IMR-90 (cell line): ENCODE results near the gene UNC13A. TPM values are rescaled to one million over a fixed set of nuclear protein-coding genes. Genes with fewer than 3 reads are reported as not detected.
"Not testable (repeated sequence)": the region's sequence is repeated elsewhere in the genome, so short reads cannot be mapped to it uniquely, and the experiment has no call there.

Experiments used
- ATAC-seq: fragments of 200-7000 bp; cut with Tn5 transposase; 2 replicates; pipeline ENCODE4 v1.9.1; 2020; ENCODE audit warnings: low read depth, mild to moderate bottlenecking, moderate library complexity
- BruUV-seq: library from RNA; stranded (reverse); fragments of 400-500 nt; replicated peaks from 2 replicates; lab custom pipeline; 2021; lab: Mats Ljungman, UMichigan
- CTCF ChIA-PET: fragments of 300-600 bp; formaldehyde crosslinking; extraction: SDS; loops from one replicate; lab custom pipeline; 2021; ENCODE audit warnings: antibody characterized with exemption; lab: Yijun Ruan, JAX
- POLR2A ChIA-PET: fragments of 300-600 bp; sonication (Branson Sonifier 250); formaldehyde crosslinking; loops from one replicate; lab custom pipeline; 2022; ENCODE audit warnings: antibody characterized with exemption; ENCODE audit not compliant: unreplicated experiment; lab: Charles Lee
- DNase-seq: peaks from one replicate; pipeline ENCODE4 v3.0.0; 2013
- H2AFZ ChIP-seq: replicated peaks from 2 replicates; pipeline ENCODE3; 2013; ENCODE audit warnings: low read length, mild to moderate bottlenecking; ENCODE audit not compliant: poor library complexity
- H2AK5ac ChIP-seq: 2 replicates; pipeline ENCODE4 v1.6.1; 2013; ENCODE audit warnings: low read depth, low read length, inconsistent platforms
- H2AK9ac ChIP-seq: replicated peaks from 2 replicates; pipeline ENCODE3; 2013; ENCODE audit warnings: mild to moderate bottlenecking, low read depth, low read length, moderate library complexity; ENCODE audit not compliant: poor library complexity
- H2BK120ac ChIP-seq: 2 replicates; pipeline ENCODE4 v1.6.1; 2013; ENCODE audit warnings: low read depth, low read length, inconsistent platforms
- H2BK15ac ChIP-seq: 3 replicates; pipeline ENCODE4 v1.6.1; 2013; ENCODE audit warnings: low read depth, low read length, inconsistent platforms
- H2BK20ac ChIP-seq: 2 replicates; pipeline ENCODE4 v1.6.1; 2013; ENCODE audit warnings: low read depth, mild to moderate bottlenecking, inconsistent platforms, low read length, moderate library complexity
- H2BK5ac ChIP-seq: 2 replicates; pipeline ENCODE4 v1.6.1; 2013; ENCODE audit warnings: mild to moderate bottlenecking, low read depth, low read length, inconsistent platforms; ENCODE audit not compliant: poor library complexity, severe bottlenecking
- H3K14ac ChIP-seq: replicated peaks from 2 replicates; pipeline ENCODE4 v1.6.1; 2013; ENCODE audit warnings: low read depth, low read length, inconsistent platforms
- H3K18ac ChIP-seq: 2 replicates; pipeline ENCODE4 v1.6.1; 2013; ENCODE audit warnings: low read depth, low read length, control low read depth
- H3K23ac ChIP-seq: 2 replicates; pipeline ENCODE4 v1.6.1; 2013; ENCODE audit warnings: low read depth, low read length, inconsistent platforms
- H3K27ac ChIP-seq: 2 replicates; pipeline ENCODE4 v1.5.1; 2013; ENCODE audit warnings: mild to moderate bottlenecking, control low read depth, low read length; ENCODE audit not compliant: insufficient read depth
- H3K27me3 ChIP-seq: 2 replicates; pipeline ENCODE4 v1.6.1; 2013; ENCODE audit warnings: low read length; ENCODE audit not compliant: control insufficient read depth, insufficient read depth
- H3K36me3 ChIP-seq: 2 replicates; pipeline ENCODE4 v1.6.1; 2013; ENCODE audit warnings: low read length, mixed read lengths; ENCODE audit not compliant: control insufficient read depth, insufficient read depth
- H3K4ac ChIP-seq: 2 replicates; pipeline ENCODE4 v1.6.1; 2013; ENCODE audit warnings: low read depth, low read length, inconsistent platforms
- H3K4me1 ChIP-seq: 2 replicates; pipeline ENCODE4 v1.6.1; 2013; ENCODE audit warnings: low read length, mixed read lengths; ENCODE audit not compliant: control insufficient read depth, insufficient read depth
- H3K4me2 ChIP-seq: 2 replicates; pipeline ENCODE4 v1.6.1; 2013; ENCODE audit warnings: low read depth, mild to moderate bottlenecking, control low read depth, low read length, moderate library complexity
- H3K4me3 ChIP-seq: 2 replicates; pipeline ENCODE4 v1.5.1; 2013; ENCODE audit warnings: low read depth, mild to moderate bottlenecking, control low read depth, low read length, moderate library complexity; ENCODE audit not compliant: insufficient read depth
- H3K56ac ChIP-seq: 2 replicates; pipeline ENCODE4 v1.6.1; 2013; ENCODE audit warnings: low read length, inconsistent platforms; ENCODE audit not compliant: insufficient read depth; ENCODE audit errors: extremely low read depth
- H3K79me1 ChIP-seq, 2 experiments: 2 replicates each; pipeline ENCODE4 v1.6.1; 2013; ENCODE audit warnings: low read length in 2 of 2, inconsistent platforms in 1 of 2, low read depth in 1 of 2
- H3K9ac ChIP-seq: 2 replicates; pipeline ENCODE4 v1.6.1; 2013; ENCODE audit warnings: low read depth, low read length, control low read depth
- H3K9me1 ChIP-seq: 2 replicates; pipeline ENCODE4 v1.6.1; 2013; ENCODE audit warnings: low read length, inconsistent platforms; ENCODE audit not compliant: insufficient read depth
- H3K9me3 ChIP-seq: 2 replicates; pipeline ENCODE4 v1.6.1; 2013; ENCODE audit warnings: low read length; ENCODE audit not compliant: control insufficient read depth, insufficient read depth
- H4K20me1 ChIP-seq: 2 replicates; pipeline ENCODE4 v1.6.1; 2013; ENCODE audit warnings: low read length, inconsistent platforms; ENCODE audit not compliant: insufficient read depth
- H4K5ac ChIP-seq: 2 replicates; pipeline ENCODE4 v1.6.1; 2013; ENCODE audit warnings: mild to moderate bottlenecking, low read depth, low read length, control low read depth
- H4K8ac ChIP-seq, 2 experiments: 2 replicates each; pipeline ENCODE4 v1.6.1; 2013; ENCODE audit warnings: low read depth in 2 of 2, low read length in 2 of 2, control low read depth in 1 of 2, inconsistent platforms in 1 of 2
- H4K91ac ChIP-seq: 2 replicates; pipeline ENCODE4 v1.6.1; 2013; ENCODE audit warnings: low read depth, low read length, inconsistent platforms; ENCODE audit not compliant: insufficient read depth
- CTCF ChIP-seq: conservative IDR thresholded peaks from 2 replicates; pipeline ENCODE4 v1.5.1; 2012; ENCODE audit warnings: mild to moderate bottlenecking, low read depth, low read length, improper control_type of control experiment
- MXI1 ChIP-seq: IDR thresholded peaks from 2 replicates; pipeline ENCODE4 v1.6.1; 2012; ENCODE audit warnings: low read depth, mild to moderate bottlenecking, low read length, moderate library complexity, borderline replicate concordance
- WGBS, 2 experiments: methylation state at CpG; one replicate each; pipeline versions ENCODE4 v1.1.5 to v1.1.7; 2013; ENCODE audit warnings: missing lambda C conversion rate in 2 of 2; ENCODE audit not compliant: insufficient read length in 1 of 2; ENCODE audit errors: extremely low coverage in 2 of 2; 5-methylcytosine and 5-hydroxymethylcytosine counted together
- dilution Hi-C: fragments of 300-500 bp; cut with HindIII; formaldehyde crosslinking; loops from one replicate; pipeline ENCODE4 v1.14.3; 2018; ENCODE audit warnings: low sequenced_read_pairs; ENCODE audit not compliant: unreplicated experiment
- in situ Hi-C: fragments of 300-500 bp; cut with MboI; formaldehyde crosslinking; loops from 3 replicates; pipeline ENCODE4 v1.14.3; 2019; ENCODE audit warnings: low sequenced_read_pairs, inconsistent platforms, mixed read lengths
- intact Hi-C: fragments of 100-400 bp; cut with micrococcal nuclease; formaldehyde crosslinking; loops from 2 replicates; pipeline ENCODE4 v1.10.0; 2022
- polyA plus RNA-seq, 3 experiments: library from polyadenylated mRNA; depleted of rRNA; stranded (reverse); fragments of >200 nt; gene quantifications; 2 replicates each; pipeline ENCODE4 v1.2.3, GENCODE V29; 2012; ENCODE audit warnings: low replicate concordance in 1 of 3
- total RNA-seq: library from RNA; depleted of rRNA; stranded (reverse); fragments of >200 nt; gene quantifications from 2 replicates; pipeline ENCODE4 v1.2.3, GENCODE V29; 2012
- TF ChIP-seq, protein P1 (sequence below): fragments of 150-350 bp; IDR thresholded peaks from 2 replicates; pipeline ENCODE4 v1.6.1; 2016; ENCODE audit warnings: low read depth, mild to moderate bottlenecking, low read length, moderate library complexity, borderline replicate concordance

The UNC13A gene
- total and polyA plus RNA-seq, 2 of the 4 experiments (the other 2 are of a cell fraction), result 0.18 to 0.22 TPM

DNA sequence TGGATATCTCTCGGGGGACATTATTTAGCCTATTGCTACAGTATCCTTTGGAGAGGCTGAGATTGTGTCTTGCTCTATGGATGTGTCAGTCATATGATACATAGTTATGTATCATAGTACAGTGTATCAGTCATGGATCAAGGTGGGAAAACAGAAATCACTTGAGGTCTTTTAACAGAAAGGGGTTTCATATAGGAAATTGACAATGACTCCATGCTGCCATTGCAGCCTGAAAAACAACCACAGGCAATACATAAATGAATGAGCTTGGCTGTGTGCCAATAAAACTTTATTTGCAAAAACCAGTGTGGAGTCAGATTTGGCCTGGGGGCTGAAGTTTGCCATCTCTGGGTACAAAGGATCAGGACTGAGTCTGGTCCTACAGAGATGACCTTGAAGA, 97.3 kb downstream of the UNC13A start:
- Histone ChIP-seq H3K56ac (no peak overlapping the region), H3K14ac (no peak overlapping the region), H2AFZ (no peak overlapping the region), H3K9me1 (no peaks in the 10 kb centered on the region), H4K91ac (no peak overlapping the region), H4K8ac (no peak overlapping the region), H2AK9ac (no peak overlapping the region), H3K27ac (no peak overlapping the region), H3K36me3 (no peaks in the 10 kb centered on the region), H3K4ac (no peak overlapping the region), H3K27me3 (peaks cover 4% of the 10 kb centered on the region; the same call in 1 of the 2 replicates), H4K20me1 (no peaks in the 10 kb centered on the region), H3K4me1 (no peaks in the 10 kb centered on the region), H3K23ac (no peak overlapping the region), H3K9me3 (no peaks in the 10 kb centered on the region), H2BK120ac (no peak overlapping the region), H3K18ac (no peak overlapping the region), H3K4me2 (no peak overlapping the region), H3K9ac (no peak overlapping the region), H2BK15ac (no peak overlapping the region), H3K4me3 (no peak overlapping the region), H3K79me1 (no peaks in the 10 kb centered on the region), H4K5ac (no peak overlapping the region), H2BK5ac (no peak overlapping the region), H2AK5ac (no peak overlapping the region), H2BK20ac (no peak overlapping the region)
- DNase-seq, result no peak
- intact Hi-C loops (no loop called here), dilution Hi-C loops (no loop called here), in situ Hi-C loops (no loop called here)
- ChIA-PET POLR2A (no interaction called here), CTCF (no interaction called here)
- TF ChIP-seq CTCF, result no peak
- TF ChIP-seq, protein P1, sequence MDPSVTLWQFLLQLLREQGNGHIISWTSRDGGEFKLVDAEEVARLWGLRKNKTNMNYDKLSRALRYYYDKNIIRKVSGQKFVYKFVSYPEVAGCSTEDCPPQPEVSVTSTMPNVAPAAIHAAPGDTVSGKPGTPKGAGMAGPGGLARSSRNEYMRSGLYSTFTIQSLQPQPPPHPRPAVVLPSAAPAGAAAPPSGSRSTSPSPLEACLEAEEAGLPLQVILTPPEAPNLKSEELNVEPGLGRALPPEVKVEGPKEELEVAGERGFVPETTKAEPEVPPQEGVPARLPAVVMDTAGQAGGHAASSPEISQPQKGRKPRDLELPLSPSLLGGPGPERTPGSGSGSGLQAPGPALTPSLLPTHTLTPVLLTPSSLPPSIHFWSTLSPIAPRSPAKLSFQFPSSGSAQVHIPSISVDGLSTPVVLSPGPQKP, result no peak
- no peak for TF ChIP-seq MXI1
- no TSS peak for BruUV-seq
- no peak for ATAC-seq
- WGBS, 2 experiments, result no CpG with 5 or more reads among the region's 1 CpG

DNA sequence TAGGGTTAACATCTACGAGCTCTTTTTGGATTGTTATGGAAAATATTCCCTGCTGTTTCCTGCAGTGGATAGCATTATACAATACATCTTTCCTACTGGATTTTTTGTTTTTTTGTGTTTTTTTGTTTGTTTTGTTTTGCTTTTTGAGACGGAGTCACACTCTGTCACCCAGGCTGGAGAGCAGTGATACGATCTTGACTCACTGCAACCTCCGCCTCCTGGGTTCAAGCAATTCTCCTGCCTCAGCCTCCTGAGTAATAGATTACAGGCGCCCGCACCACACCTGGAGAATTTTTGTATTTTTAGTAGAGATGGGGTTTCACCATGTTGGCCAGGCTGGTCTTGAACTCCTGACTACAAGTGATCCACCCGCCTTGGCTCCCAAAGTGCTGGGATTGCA, 102.8 kb downstream of the UNC13A start:
- POLR2A ChIA-PET, DNase-seq, H3K4ac ChIP-seq, H2BK20ac ChIP-seq, H4K91ac ChIP-seq, H3K14ac ChIP-seq, intact Hi-C loops, H3K9ac ChIP-seq, H4K8ac ChIP-seq, H3K27me3 ChIP-seq, H3K79me1 ChIP-seq, H3K4me3 ChIP-seq, H3K18ac ChIP-seq, H2AFZ ChIP-seq, H4K20me1 ChIP-seq, H3K9me1 ChIP-seq, BruUV-seq, H3K23ac ChIP-seq, ATAC-seq, H2AK9ac ChIP-seq, H3K9me3 ChIP-seq, H4K5ac ChIP-seq, H2BK15ac ChIP-seq, H3K4me2 ChIP-seq, in situ Hi-C loops, H3K4me1 ChIP-seq, H3K27ac ChIP-seq, H2BK120ac ChIP-seq, dilution Hi-C loops, H2BK5ac ChIP-seq, H3K56ac ChIP-seq, H2AK5ac ChIP-seq: not testable (repeated sequence)
- no CpG with 5 or more reads among the region's 7 CpGs for WGBS, 2 experiments
- H3K36me3 ChIP-seq, result peaks cover 18% of the 10 kb centered on the region
- CTCF ChIA-PET, result interaction anchor here (0.5 kb wide), 1 partner anchor 226 kb away, joined by 6 read pairs; no protein-coding TSS in a partner anchor
